H1 (cell line): Measurements from ENCODE around the gene PHKG2. TPM values are rescaled to one million over a fixed set of nuclear protein-coding genes. Genes with fewer than 3 reads are reported as not detected.

ENCODE experiments used
- ASH2L ChIP-seq: fragments of 200-600, 300-600 bp; sonication (generic); IDR thresholded peaks from one replicate; pipeline ENCODE4 v1.7.1; 2017; ENCODE audit warnings: low read length
- BACH1 ChIP-seq: IDR thresholded peaks from 2 replicates; pipeline ENCODE4 v1.6.1; 2012; ENCODE audit warnings: low read length, improper control_type of control experiment
- CHD2 ChIP-seq: IDR thresholded peaks from 2 replicates; pipeline ENCODE4 v1.6.1; 2012; ENCODE audit warnings: low read length, improper control_type of control experiment
- CREB1 ChIP-seq: IDR thresholded peaks from 2 replicates; pipeline ENCODE4 v1.6.1; 2012; ENCODE audit warnings: inconsistent platforms
- CTCF ChIP-seq, 3 experiments: IDR thresholded peaks; 1 replicate in 2 of 3; 2 replicates in 1 of 3; pipeline versions ENCODE4 v1.5.1 to v1.6.1; 2011; ENCODE audit warnings: low read length in 3 of 3, mild to moderate bottlenecking in 3 of 3, inconsistent platforms in 2 of 3, low read depth in 1 of 3, moderate library complexity in 1 of 3; ENCODE audit not compliant: insufficient read depth in 1 of 3; ENCODE audit errors: control extremely low read depth in 1 of 3
- EP300 ChIP-seq, 2 experiments: IDR thresholded peaks; 1 replicate in 1 of 2; 2 replicates in 1 of 2; pipeline ENCODE4 v1.6.1; 2011 to 2012; ENCODE audit warnings: low read depth in 2 of 2, low read length in 2 of 2, mild to moderate bottlenecking in 2 of 2, borderline replicate concordance in 1 of 2, inconsistent platforms in 1 of 2, moderate library complexity in 1 of 2
- EZH2 ChIP-seq: fragments of 200-600 bp; sonication (generic); IDR thresholded peaks from 2 replicates; pipeline ENCODE4 v1.7.1; 2012; ENCODE audit warnings: low read depth, mild to moderate bottlenecking, moderate library complexity, low read length, inconsistent platforms; ENCODE audit not compliant: severe bottlenecking
- GABPA ChIP-seq: IDR thresholded peaks from 2 replicates; pipeline ENCODE4 v1.6.1; 2011; ENCODE audit warnings: mild to moderate bottlenecking, low read length, moderate library complexity, borderline replicate concordance; ENCODE audit not compliant: insufficient read depth
- HDAC2 ChIP-seq, 2 experiments: fragments of 300-600 bp in 1 of 2; sonication (generic) in 1 of 2; IDR thresholded peaks; 2 replicates each; pipeline ENCODE4 v1.6.1; 2011 to 2012; ENCODE audit warnings: low read depth in 2 of 2, low read length in 2 of 2, mild to moderate bottlenecking in 2 of 2, moderate library complexity in 2 of 2, borderline replicate concordance in 1 of 2, inconsistent platforms in 1 of 2
- HDAC6 ChIP-seq: IDR thresholded peaks from one replicate; pipeline ENCODE4 v1.7.1; 2012; ENCODE audit warnings: low read depth, mild to moderate bottlenecking, inconsistent platforms, low read length, moderate library complexity
- MAFK ChIP-seq: IDR thresholded peaks from 2 replicates; pipeline ENCODE4 v1.6.1; 2012; ENCODE audit warnings: low read depth, mild to moderate bottlenecking, improper control_type of control experiment, low read length
- NANOG ChIP-seq: IDR thresholded peaks from 2 replicates; pipeline ENCODE4 v1.6.1; 2011; ENCODE audit warnings: low read length, low read depth, mild to moderate bottlenecking, inconsistent platforms; ENCODE audit not compliant: insufficient read depth, poor library complexity, severe bottlenecking
- PHF8 ChIP-seq: fragments of 200-600 bp; sonication (generic); conservative IDR thresholded peaks from 2 replicates; pipeline ENCODE4 v1.7.1; 2012; ENCODE audit warnings: low read depth, mild to moderate bottlenecking, inconsistent platforms, low read length, moderate library complexity
- RAD21 ChIP-seq, 2 experiments: IDR thresholded peaks in 1 of 2; conservative IDR thresholded peaks in 1 of 2; 2 replicates each; pipeline ENCODE4 v1.6.1; 2011; ENCODE audit warnings: low read depth in 2 of 2, low read length in 2 of 2, improper control_type of control experiment in 1 of 2, inconsistent platforms in 1 of 2, mild to moderate bottlenecking in 1 of 2, moderate library complexity in 1 of 2
- RBBP5 ChIP-seq: IDR thresholded peaks from 2 replicates; pipeline ENCODE4 v1.7.1; 2012; ENCODE audit warnings: low read depth, mild to moderate bottlenecking, inconsistent platforms, low read length, moderate library complexity, borderline replicate concordance
- RFX5 ChIP-seq: IDR thresholded peaks from 2 replicates; pipeline ENCODE4 v1.6.1; 2011; ENCODE audit warnings: low read depth, low read length, improper control_type of control experiment, borderline replicate concordance
- TBP ChIP-seq: IDR thresholded peaks from 2 replicates; pipeline ENCODE4 v1.6.1; 2011; ENCODE audit warnings: low read depth, low read length, improper control_type of control experiment
- polyA plus RNA-seq, 7 experiments: library from polyadenylated mRNA; depleted of rRNA in 3 of 7; stranded (reverse) in 5 of 7; unstranded in 2 of 7; fragments of >200 nt in 5 of 7; fragments of 200-250 nt in 2 of 7; gene quantifications; 1 replicate in 5 of 7; 2 replicates in 1 of 7; 4 replicates in 1 of 7; pipeline versions ENCODE4 v1.2.1 to v1.2.3, GENCODE V29; 2011 to 2013; ENCODE audit warnings: missing spikeins in 2 of 7, mixed read lengths in 2 of 7
- total RNA-seq: library from RNA; stranded (reverse); fragmentation: NEBNext Ultra II Directional; extraction: Animal tissue kit (Norgen Biotek cat#: 25700); gene quantifications from 2 replicates; pipeline ENCODE4 v1.2.1, GENCODE V29; 2021
- TF ChIP-seq, protein P1 (sequence below): IDR thresholded peaks from 2 replicates; pipeline ENCODE4 v1.6.1; 2012; ENCODE audit warnings: inconsistent platforms

Gene PHKG2
- total and polyA plus RNA-seq, 2 of the 8 experiments (the other 6 are each of a cell fraction or from before 2014, with no cell fraction given) = 36.0 to 53.4 TPM

GRCh38 chr16:30698816-30699614 is 49.2 kb upstream of the PHKG2 start, which contains the start of gene SRCAP (continued):
- TF ChIP-seq HDAC6 (no peak), GABPA (no peak; the same call in 1 of the 2 replicates), CTCF (IDR thresholded peaks at IDR 0.05; ENCODE audit: control extremely low read depth in 1 of 3, insufficient read depth in 1 of 3, low read depth in 1 of 3, low read length in 3 of 3) (no peak), RFX5 (no peak), RAD21 (IDR thresholded peaks at IDR 0.05 in 1 of 2, conservative IDR thresholded peaks at IDR 0.05 in 1 of 2; ENCODE audit: low read depth in 2 of 2, low read length in 2 of 2) (no peak), EP300 (IDR thresholded peaks at IDR 0.05; ENCODE audit: borderline replicate concordance in 1 of 2, low read depth in 2 of 2, low read length in 2 of 2) (no peak), CREB1 (no peak), HDAC2 (IDR thresholded peaks at IDR 0.05; ENCODE audit: borderline replicate concordance in 1 of 2, low read depth in 2 of 2, low read length in 2 of 2) (0 out of 4 replicates have a peak, but pooled peaks of 1 of the 2 experiments have one; percentile 62), EZH2 (no peak), MAFK (no peak), RBBP5 (no peak), NANOG (no peak), CHD2 (no peak), ASH2L (peak; percentile 21), TBP (no peak), PHF8 (no peak; the same call in none of the 2 replicates), BACH1 (no peak; the same call in 1 of the 2 replicates)
- TF ChIP-seq, protein P1, sequence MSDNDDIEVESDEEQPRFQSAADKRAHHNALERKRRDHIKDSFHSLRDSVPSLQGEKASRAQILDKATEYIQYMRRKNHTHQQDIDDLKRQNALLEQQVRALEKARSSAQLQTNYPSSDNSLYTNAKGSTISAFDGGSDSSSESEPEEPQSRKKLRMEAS = 0 out of 2 replicates have a peak, but pooled peaks have one; percentile 11
